Measurements from ENCODE around the gene ZNF232.
A peak's percentile ranks its signal among the peaks of the same experiment; 100 is the strongest.
"Not testable (repeated sequence)": the region's sequence is repeated elsewhere in the genome, so short reads cannot be mapped to it uniquely, and the experiment has no call there.

Gene ZNF232

DNA sequence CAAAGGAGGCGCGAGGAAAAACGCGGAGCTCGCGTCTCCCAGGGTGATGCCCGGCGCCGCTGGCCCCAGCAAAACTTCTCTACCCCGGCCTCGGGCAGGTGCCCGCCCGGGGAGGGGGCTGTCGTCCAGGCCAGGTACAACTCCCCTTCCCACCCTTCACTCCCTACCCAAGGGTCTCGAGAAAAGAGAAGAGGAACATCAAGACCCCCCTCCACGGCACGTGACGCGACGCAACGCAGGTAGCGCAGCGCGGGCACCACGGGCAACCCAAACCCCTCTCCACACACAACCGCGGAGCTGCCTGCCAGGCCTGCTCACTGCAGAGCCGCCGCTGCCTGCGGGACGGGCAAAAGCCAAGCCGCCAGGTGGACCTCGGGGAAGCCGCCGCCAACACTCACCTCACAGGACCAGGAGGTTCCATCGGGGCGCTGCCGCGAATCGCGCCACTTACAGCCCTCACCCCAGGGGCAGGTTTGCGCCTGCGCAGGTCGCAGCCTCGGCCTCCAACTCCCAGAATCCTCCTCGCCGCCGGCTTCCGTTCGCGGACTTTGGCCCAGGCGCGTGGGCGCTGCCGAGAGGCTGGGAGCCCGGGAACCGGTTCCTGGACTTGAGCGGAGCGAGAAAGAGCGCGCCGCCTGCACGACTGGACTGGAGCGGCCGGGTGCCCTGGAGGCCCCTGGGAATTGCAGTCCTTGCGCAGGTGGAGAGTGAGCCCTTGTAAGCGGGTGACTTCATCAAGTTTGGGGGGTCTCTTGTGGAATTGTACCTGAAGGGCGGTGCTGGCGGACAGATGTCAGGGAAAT, at the start of gene ZNF232:
Gene ZNF232, minus strand, starts transcription at position 477 of the 803 bp plus-strand sequence. Its CDS starts 56 bp downstream, at position 421.
- DNase-seq, result peak; percentile 93

DNA sequence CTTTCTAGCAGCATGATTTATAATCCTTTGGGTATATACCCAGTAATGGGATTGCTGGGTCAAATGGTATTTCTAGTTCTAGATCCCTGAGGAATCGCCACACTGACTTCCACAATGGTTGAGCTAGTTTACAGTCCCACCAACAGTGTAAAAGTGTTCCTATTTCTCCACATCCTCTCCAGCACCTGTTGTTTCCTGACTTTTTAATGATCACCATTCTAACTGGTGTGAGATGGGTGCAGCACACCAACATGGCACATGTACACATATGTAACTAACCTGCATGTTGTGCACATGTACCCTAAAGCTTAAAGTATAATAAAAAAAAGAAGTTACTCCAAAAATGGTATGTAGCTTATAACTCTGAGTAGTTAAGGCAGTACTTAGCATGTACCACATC, 49.0 kb upstream of the ZNF232 start:
- DNase-seq, result not testable (repeated sequence)

DNA sequence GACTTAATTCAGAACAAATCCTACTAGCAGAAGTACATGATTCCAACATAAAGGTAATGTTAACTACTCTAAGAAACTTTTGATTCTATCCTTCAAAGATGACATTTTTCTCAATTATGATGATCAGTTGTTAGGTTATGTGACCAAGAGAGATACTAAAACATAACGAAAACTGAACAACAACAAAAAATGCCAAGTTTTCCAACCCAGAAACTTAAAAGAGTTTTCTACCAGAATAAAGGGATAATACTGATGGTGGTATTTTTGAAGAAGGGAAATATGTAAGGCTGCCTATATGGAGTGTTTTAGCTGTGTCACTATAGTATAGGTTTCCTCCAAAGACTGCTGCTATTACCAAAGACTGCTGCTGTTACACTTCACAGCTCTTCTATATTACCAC, 34.4 kb upstream of the ZNF232 start:
- not testable (repeated sequence) for DNase-seq

DNA sequence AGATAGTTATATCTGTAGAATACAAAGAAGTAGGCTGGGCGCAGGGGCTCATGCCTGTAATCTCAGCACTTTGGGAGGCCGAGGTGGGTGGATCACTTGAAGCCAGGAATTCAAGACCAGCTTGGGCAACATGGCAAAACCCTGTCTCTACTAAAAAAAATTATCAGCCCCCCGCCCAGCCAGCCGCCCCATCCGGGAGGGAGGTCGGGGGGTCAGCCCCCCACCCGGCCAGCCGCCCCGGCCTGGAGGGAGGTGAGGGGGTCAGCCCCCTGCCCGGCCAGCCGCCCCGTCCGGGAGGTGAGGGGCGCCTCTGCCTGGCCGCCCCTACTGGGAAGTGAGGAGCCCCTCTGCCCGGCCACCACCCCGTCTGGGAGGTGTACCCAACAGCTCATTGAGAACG, 31.2 kb upstream of the ZNF232 start:
- not testable (repeated sequence) for DNase-seq

DNA sequence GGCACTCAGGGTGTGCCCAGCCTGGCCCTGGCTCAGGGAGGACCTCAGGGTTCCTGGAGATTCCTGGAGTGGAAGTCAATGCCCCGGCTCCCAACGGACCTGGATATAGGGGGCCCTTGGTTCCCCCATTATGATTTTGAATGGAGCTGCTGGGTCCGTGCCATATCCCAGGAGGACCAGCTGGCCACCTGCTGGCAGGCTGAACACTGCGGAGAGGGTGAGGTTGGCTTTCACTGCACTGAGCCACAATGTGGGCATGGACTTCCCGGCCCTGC, 27.7 kb upstream of the ZNF232 start:
- no peak for DNase-seq

DNA sequence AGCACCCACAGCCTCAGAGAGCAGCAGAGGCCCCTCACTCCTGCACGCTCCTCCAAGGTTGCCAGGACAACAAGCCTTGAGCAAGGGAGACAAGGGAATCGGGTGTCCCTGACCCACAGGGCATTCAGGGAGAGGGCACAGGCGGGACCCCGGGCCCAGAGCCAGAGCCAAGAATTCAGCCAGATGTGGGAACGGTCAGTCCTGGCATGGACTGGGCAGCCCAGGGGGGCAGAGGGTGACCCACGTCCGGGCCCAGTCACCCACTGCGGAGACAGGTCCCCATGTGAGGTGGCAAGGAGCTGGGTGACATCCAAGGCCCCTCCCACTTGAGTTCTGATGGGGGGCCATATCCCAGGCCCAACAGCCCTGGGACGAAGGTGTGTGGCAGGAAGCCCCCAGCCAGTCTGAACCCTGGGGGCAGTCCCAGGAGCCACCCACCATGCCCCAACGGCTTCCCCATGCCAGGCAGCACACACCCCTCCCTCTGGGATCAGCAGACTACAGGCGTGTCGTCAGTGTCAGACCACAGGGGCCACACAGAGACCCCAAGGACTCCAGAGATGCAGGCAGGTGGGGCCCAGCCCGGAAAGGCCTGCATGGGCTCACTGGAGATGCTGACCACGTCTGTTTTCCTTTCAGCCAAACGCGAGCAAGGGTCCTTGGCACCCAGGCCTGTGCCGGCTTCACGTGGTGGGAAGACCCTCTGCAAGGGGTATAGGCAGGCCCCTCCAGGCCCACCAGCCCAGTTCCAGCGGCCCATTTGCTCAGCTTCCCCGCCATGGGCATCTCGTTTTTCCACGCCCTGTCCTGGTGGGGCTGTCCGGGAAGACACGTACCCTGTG, 27.2 kb upstream of the ZNF232 start:
- DNase-seq, result no peak

DNA sequence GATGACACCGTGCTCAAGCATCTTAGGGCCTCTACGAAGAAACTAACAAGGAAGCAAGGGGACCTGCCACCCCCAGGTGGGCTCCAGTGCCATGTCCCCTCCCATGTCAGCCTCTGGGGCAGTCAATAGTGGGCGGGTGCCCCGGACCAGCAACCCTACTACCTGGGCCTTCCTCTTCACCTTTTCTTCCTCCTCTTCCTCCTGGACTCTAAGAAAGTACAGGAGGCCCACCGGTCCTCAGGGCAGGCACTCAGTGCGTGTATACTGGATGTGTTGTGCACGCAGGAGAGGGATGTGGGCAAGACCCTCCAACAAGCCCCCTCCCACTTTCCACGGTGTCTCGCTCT, 26.5 kb upstream of the ZNF232 start:
- not testable (repeated sequence) for DNase-seq

DNA sequence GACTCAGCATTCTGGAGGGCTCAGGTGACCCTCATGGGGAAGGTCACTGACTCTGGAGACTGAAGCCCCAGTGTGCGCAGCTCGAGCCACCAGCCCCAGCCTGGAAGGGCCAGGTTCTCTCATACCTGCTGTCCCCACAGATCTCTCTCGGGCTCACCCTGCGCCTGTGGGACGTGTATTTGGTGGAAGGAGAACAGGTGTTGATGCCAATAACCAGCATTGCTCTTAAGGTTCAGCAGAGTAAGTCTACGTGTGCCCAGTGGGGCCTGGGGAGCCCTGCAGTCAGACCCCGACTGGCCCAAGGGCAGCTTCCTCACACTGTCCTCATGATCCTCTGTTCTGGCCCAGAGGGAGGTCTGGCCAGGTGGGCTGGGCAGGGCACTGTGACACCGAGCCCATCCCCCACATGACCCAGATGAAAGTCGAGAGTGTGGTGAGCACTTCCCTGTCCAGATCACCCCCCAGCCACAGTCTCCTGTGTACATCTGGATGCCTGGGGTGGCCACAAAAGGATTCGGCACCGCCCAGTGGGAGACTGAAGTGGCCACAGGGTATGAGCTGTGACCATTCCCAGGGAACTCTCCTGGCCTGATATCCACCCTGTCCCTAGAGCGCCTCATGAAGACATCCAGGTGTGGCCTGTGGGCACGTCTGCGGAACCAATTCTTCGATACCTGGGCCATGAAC, 26.0 kb upstream of the ZNF232 start:
- DNase-seq, result not testable (repeated sequence)

DNA sequence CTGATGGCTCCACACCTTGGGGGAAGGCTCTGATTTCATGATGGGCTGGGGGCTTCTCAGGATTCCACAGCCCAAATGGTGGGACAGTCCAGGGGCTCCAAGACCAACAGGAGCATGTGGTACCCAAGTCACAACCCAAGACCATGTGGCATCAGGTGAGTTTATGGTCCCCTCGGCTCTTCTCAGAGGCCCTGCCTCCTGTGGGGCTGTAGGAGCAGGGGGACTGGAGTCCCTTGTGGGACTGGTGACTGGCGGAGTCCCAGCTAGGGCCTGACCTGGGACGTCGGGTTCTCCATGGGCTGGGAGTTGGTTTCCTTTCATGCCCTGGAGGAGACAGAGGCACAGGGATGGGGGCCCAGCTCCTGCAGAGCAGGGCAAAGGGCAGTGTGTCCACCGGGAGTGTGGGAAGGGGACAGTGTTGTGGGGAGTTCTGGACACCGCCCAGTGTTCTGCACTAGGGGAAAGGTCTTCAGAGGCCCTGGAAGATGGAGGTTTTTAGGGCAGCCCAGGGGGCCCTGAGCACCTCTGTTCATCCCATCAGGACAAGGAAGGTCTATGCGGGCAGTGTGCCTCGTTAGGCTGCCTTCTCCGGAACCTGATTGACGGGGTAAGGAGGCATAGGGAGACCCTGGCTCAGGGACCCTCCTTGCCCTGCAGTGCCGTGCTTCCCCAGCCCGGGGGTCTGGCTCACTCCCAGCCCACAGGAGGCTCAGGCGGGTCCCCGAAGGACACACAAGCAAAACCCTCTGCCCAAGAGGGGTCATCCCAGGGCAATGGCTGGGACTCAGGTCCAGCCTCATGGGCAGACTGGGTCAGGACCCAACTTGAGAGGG, 25.1 kb upstream of the ZNF232 start:
- DNase-seq, result not testable (repeated sequence)

DNA sequence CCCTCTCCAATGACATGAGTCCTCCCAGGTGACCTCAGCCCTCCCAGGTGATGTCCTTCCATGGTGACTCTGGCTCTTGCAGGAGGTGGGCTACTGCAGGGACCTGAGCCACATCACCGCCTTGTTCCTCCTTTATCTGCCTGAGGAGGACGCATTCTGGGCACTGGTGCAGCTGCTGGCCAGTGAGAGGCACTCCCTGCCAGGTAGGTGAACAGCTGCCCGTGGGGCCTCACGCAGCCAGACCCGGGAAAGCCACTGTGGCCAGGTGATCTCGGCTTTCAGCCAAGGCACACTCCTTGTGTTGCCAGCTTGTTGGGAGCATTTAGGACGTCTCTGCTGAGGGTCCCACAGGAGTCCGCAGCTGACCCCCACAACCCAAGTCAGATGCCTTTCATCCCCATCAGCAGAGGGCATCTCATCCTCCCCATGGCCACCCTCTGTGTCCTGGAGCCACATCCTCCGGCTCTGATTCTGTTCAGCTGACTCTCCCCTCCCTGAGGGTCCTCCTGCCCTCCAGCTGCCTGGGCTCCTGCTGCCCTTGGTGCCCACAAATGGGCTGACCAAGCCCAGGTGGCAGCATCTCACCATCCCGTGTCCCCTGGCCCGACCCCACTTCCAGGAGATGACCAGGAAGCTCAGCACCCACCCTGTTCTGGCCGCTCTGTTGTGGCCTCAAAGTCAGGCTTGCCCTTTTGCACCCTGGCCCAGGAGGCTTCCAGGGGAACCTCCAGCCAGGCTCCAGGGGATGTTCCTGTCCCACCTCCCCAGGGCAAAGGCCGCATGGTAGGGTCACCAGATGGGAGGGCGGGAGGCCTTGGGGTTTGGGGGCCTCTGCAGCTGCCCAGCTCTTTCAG, 24.3 kb upstream of the ZNF232 start:
- no peak for DNase-seq

DNA sequence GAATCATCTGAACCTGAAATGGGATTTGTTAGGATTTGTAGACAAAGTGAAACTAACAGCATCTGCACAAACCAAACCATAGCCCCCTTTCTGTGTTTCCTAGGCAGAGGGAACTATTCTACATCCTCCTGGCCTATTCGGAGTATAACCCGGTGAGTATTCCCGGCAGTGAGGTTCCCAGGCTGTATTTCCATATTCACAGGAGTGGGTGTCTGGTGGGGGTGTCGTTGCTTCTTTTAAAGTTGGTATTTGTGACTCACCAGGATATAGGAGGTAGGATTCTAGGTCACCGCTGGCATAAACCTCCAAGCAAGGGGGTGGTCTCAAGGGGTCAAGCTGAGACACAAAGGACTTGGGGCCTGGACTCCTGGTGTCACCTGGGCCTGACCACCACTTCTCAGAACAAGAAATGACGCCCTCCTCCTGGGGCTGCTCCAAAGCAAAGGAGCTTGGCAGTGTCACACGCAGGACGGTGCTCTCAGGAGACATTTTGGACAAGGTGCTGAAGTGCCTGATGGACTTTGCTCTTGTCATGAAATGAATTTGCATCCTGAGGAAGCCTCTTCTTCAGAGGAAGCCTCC, 23.5 kb upstream of the ZNF232 start:
- DNase-seq, result not testable (repeated sequence)

DNA sequence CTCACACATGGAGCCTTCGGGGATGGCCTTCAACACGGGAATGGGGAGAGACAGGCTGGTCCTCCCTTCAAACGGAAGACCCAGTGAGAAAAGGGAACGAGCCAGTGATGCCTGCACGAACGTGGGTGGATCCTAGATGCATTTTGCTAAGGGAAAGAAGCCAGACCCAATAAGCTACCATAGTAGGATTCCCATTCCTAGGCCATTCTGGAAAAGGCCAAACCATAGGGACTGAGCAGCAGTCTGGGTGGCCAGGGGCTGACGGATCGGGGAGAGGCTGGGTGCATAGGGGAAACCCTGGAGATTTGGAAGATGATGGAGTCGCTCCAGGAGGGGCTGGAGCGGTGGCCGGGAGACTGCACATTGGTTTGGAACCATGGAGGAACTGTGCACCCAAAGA, 22.9 kb upstream of the ZNF232 start:
- not testable (repeated sequence) for DNase-seq

DNA sequence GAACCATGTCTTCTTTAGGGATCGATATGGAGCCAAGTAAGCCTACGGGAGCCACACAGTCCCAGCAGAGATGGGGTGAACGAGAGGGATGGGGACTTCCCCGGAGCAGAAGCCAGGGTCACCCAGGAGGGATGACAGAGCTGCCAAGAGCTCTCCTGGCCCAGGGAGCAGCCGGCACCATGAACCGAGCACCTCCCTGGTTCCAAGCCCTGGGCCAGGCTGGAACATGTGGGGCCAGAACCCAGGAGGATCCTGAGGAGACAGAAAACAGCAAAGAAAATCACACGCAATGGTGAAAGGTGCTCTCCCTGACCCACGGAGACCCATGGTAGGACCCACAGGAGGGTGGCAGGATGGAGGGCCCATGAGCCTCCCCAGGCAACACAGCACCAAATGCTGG, 22.3 kb upstream of the ZNF232 start:
- DNase-seq, result not testable (repeated sequence)

DNA sequence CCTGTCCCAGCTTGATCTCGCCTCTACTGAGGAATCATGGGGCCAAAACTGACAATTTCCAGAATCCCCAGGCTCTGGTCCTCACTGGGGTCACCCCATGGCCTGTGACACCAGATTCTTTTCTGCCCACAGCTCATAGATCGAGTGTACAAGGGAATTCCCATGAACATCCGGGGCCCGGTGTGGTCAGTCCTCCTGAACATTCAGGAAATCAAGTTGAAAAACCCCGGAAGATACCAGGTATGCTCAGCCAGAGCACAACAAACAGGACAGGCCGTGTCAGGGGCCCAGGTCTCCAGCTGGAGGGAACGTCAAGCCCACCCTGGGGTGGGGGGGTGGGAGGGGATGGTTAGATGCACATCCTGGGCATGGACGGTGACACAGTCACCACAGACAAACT, 21.6 kb upstream of the ZNF232 start:
- DNase-seq, result no peak

DNA sequence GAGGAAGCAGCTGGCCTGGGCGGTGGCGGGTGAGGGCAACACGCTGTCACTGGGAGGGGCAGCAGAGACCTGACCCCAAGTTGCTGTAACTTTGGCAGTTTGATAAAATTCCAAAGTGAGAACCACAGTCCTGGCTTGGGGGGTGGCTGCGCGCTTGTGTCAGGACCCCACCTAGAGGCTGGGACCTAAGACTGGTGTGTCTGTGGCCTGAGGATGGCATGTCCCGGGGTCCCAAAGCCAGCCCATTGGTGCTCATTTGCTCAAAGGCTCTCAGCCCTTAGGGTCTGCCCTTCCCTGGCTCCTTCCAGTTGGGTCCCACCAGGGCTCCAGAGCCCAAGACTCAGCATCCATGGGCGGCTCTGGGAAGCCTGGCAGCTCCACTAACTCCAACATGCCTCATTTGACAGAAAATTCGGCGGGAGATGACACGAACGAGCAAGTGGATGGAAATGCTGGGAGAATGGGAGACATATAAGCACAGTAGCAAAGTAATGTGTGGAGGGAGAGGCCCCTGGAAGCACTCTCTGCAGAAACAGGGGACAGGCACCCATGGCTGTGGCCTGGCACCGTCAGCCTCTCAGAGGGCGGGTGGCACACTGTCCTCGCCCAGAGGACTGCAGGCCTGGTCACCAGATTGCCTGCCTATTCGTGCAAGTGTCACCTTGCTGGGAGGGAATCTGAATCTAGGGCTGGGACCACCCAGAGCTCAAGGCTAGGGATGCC, 21.0 kb upstream of the ZNF232 start:
- DNase-seq, result not testable (repeated sequence)

DNA sequence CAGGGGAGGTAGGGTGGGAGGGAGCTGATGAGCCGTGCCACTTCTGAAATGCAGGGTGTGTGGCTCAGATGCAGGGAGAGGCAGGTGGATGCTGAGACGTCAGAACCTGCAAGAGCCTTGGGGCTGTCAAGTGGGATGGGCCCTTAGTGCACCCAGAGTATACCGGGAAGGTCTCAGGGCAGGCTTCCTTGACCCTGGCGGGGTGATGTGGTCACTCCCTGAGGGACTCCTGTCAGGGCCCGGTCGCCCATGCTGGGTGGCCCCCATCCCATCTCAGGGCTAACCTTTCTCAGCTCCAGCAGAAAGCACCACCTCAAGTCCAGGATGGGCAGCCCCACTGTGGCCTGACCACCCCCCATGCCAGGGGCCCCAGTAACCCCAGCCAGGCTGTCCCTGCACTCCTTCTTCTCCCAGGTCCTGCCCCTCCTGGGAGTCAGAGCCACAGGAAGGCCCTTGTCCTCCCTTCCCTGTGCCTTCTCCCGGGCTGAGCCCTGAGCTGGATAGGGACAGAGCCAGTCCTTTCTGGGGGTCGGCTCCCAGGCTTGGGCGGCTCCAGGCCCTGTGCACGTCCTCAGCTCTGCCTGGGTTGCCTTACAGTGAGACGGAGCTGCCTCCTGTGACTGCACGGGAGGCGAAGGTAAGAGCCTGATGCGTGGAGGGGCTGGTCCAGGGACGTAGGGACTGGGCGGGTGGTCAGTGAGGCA, 20.3 kb upstream of the ZNF232 start:
- not testable (repeated sequence) for DNase-seq

DNA sequence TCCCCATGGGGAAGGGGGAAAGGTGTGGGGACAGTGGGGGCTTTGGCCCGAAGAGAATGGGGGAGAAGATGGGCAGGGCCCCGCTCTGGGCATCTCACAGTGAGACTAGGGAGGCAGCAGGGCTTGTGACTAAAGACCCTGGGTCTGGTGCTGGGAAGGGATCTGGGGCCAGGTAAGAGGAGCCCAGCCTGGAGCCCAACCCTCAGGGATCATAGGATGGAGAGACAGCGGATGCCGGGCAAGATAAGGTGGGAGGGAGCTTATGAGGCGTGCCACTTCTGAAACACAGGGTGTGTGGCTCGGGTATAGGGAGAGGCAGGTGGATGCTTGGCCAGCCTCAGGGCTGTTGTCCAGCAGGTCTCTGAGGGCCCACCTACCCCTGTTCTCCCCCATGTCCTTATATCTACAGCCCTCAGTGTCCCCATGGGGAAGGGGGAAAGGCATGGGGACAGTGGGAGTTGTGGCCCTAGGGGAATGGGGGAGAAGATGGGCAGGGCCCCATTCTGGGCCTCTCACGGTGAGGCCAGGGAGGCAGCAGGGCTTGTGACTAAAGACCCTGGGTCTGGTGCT, 19.6 kb upstream of the ZNF232 start:
- no peak for DNase-seq

DNA sequence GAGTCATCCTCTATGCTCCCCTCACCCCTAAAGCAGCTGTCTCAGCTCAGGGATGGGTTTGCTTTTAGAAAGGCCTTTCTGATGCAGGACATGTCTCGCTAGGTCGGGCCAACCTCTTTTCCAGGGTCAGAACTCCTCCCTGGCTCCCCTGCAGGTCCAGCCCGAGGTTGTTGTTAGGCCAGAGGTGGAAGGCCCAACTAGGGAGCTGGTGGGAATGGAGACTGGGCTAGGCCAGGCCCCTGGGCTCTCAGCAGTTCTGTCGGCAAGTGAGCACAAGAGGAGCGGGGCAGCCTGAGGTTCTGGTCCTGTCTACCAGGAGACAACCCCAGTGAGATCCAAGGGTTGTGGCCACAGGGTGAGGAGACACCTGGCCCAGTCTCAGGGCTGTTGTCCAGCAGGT, 19.0 kb upstream of the ZNF232 start:
- DNase-seq, result not testable (repeated sequence)

DNA sequence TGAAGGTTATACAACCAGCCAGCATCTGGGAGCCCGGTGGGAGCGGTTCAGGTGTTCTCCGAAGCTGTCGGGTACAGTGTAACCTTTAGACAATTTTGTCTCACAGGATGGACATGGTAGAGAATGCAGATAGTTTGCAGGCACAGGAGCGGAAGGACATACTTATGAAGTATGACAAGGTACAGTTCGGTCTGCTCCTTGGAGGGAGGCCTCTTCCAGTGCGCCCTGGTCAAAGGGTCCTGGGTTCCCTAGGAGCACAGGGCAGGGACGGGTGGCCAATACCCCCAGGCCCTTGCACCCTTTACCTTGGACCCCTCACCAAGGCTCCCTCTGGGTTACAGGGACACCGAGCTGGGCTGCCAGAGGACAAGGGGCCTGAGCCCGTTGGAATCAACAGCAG, 18.6 kb upstream of the ZNF232 start:
- not testable (repeated sequence) for DNase-seq

DNA sequence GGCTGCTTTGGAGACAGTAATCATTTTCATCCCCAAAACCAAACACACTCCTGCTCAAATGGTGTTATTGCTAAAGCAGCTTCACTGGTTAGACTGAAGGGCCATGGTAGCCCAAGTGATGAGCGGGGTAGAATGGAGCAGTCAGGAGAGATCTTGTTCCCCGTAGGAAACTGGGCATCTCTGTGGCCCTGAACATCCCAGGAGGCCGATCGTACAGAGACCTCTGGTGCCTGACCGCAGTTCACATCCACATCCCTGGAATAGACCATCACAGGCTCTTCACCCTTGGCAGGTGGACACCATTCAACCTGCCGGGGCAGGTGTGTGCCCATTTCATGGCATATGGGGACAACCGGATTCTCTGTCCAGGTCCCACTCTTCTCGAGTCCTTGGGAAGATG, 18.1 kb upstream of the ZNF232 start:
- not testable (repeated sequence) for DNase-seq

Data from RPMI8226 (cell line).